Keratinocyte (primary cell): ENCODE data around the gene C3orf20.

Source experiments
- CTCF ChIP-seq, 3 experiments: IDR thresholded peaks in 1 of 3; conservative IDR thresholded peaks in 1 of 3; optimal IDR thresholded peaks in 1 of 3; 2 replicates in 2 of 3; 3 replicates in 1 of 3; pipeline versions ENCODE3 to v1.5.1; 2011; ENCODE audit warnings: low read length in 3 of 3, mild to moderate bottlenecking in 3 of 3, moderate library complexity in 2 of 3, control low read depth in 1 of 3, inconsistent platforms in 1 of 3; ENCODE audit not compliant: insufficient read depth in 2 of 3; ENCODE audit errors: extremely low read depth in 1 of 3
- EZH2 ChIP-seq: IDR thresholded peaks from one replicate; pipeline ENCODE4 v1.6.1; 2012; ENCODE audit warnings: inconsistent platforms, mild to moderate bottlenecking, low read length, moderate library complexity

- TF ChIP-seq EZH2, result no peak
- TF ChIP-seq CTCF (optimal IDR thresholded peaks at IDR 0.05 in 1 of 3, IDR thresholded peaks at IDR 0.05 in 1 of 3, conservative IDR thresholded peaks at IDR 0.05 in 1 of 3; ENCODE audit: extremely low read depth in 1 of 3, insufficient read depth in 2 of 3, low read length in 3 of 3), result no peak
Observed at GRCh38 chr3:14794435-14794834, 119.5 kb downstream of the C3orf20 start.
